T follicular helper cell (primary cell): ENCODE results near the gene CIAPIN1.

ENCODE experiments used
- DNase-seq: peaks from one replicate; pipeline ENCODE4 v3.0.0-alpha.2; 2020; ENCODE audit warnings: low read depth

The CIAPIN1 gene

DNA sequence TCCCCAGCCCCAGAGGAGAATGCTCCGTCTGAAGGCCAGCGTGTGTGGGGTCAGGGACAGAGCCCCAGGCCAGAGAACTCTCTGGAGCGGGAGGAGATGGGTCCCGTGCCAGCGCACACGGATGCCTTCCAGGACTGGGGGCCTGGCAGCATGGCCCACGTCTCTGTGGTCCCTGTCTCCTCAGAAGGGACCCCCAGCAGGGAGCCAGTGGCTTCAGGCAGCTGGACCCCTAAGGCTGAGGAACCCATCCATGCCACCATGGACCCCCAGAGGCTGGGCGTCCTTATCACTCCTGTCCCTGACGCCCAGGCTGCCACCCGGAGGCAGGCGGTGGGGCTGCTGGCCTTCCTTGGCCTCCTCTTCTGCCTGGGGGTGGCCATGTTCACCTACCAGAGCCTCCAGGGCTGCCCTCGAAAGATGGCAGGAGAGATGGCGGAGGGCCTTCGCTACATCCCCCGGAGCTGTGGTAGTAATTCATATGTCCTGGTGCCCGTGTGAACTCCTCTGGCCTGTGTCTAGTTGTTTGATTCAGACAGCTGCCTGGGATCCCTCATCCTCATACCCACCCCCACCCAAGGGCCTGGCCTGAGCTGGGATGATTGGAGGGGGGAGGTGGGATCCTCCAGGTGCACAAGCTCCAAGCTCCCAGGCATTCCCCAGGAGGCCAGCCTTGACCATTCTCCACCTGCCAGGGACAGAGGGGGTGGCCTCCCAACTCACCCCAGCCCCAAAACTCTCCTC, 64.5 kb downstream of the CIAPIN1 start:
- DNase-seq = no peak

DNA sequence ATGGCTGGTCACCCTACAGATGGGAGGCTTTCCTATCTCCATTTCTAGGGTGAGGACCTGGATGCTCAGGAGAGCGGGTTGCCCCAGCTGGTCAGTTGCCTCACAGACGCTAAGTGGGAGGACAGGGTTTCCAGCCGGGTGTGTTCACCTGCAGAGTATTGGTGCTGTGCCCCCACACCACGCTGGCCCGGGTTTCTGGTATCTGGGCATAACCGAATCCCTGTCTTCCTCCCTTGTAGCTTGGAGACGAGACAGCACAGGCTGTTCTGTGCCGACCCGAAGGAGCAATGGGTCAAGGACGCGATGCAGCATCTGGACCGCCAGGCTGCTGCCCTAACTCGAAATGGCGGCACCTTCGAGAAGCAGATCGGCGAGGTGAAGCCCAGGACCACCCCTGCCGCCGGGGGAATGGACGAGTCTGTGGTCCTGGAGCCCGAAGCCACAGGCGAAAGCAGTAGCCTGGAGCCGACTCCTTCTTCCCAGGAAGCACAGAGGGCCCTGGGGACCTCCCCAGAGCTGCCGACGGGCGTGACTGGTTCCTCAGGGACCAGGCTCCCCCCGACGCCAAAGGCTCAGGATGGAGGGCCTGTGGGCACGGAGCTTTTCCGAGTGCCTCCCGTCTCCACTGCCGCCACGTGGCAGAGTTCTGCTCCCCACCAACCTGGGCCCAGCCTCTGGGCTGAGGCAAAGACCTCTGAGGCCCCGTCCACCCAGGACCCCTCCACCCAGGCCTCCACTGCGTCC, 65.2 kb downstream of the CIAPIN1 start:
- DNase-seq = no peak

DNA sequence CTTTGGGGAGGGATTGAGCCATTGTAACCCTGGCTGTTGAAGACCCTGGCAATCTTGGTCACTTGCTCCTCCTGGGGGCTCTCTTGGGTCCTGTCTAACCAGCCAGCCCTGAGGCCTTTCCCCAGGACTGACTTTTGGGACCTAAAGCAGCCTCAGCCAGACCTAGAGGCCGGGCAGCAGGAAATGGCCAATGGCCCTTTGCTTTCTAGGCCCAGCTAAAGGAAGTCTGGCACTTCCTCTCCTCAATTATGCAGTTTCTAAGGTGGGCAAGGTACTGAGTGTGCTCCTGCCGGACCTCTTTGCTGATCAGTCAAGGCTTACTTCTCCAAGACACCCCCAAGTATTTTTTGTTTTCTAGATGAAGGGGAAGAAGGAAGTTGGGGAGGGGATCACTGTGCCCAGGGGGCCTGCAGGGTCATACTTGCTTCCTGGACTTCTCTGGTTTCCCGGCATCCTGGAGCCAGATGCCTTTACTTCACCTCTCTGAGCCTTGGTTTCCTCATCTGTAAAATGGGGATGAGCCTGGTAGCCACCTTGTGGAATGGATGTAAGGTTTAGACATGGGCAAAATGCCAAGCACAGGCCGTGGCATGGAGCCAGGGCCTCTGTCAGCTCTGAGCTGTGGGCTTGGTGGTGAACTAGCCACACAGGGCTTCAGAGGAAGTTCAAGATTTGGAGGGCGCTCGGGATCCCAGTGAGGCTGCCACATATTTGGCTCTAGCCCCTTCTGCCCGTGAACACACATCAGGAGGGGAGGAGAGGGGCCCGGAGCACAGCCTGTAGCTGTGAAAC, 66.3 kb downstream of the CIAPIN1 start:
- no peak for DNase-seq

DNA sequence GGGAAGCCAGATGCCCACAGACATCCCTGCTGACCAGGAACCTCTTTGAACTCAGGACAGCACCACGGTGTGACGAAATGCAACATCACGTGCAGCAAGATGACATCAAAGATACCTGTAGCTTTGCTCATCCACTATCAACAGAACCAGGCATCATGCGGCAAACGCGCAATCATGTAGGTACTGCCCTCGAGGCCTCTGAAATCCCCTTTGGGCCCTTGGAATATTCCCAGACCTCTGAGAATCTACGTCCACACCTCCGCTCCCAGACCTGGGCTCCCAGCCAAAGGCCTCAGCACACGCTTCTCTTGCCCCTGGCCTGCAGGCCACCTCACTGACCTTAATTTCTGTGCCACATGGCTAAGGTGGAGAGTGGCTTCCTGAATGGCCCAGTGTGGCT, 67.6 kb downstream of the CIAPIN1 start:
- DNase-seq = no peak
